ENCODE measurements around the gene CRACR2B.

Gene CRACR2B

GRCh38 chr11:811446-812245, 16.1 kb upstream of the CRACR2B start:
- DNase-seq, result peak; percentile 4

GRCh38 chr11:812390-812789, 15.3 kb upstream of the CRACR2B start:
- DNase-seq, result peak; percentile 0

GRCh38 chr11:813072-813455, 14.7 kb upstream of the CRACR2B start:
- DNase-seq, result no peak

- DNase-seq, result peak; percentile 3
Measured at GRCh38 chr11:813456-814096, 14.1 kb upstream of the CRACR2B start.

GRCh38 chr11:815675-816432, 11.9 kb upstream of the CRACR2B start:
- no peak for DNase-seq

- DNase-seq, result no peak
Measured at GRCh38 chr11:816433-816779, 11.3 kb upstream of the CRACR2B start.

- peak; percentile 78 for DNase-seq
Measured at GRCh38 chr11:818396-819128, 9.2 kb upstream of the CRACR2B start, which contains the start of gene PNPLA2. Gene PNPLA2 (plus strand): TSS chr11:818914. CDS start chr11:819719, 805 bp downstream.

GRCh38 chr11:819129-819931, 8.4 kb upstream of the CRACR2B start:
- DNase-seq, result peak; percentile 88

GRCh38 chr11:819943-820649, 7.6 kb upstream of the CRACR2B start:
- peak; percentile 51 for DNase-seq

GRCh38 chr11:820655-821511, 6.8 kb upstream of the CRACR2B start:
- peak; percentile 54 for DNase-seq

- DNase-seq, result no peak
Measured at GRCh38 chr11:821512-822371, 6.0 kb upstream of the CRACR2B start.

- DNase-seq, result no peak
Measured at GRCh38 chr11:823441-824291, 4.1 kb upstream of the CRACR2B start.

- DNase-seq, result no peak
Measured at GRCh38 chr11:824292-824880, 3.3 kb upstream of the CRACR2B start.

- no peak for DNase-seq
Measured at GRCh38 chr11:824942-825341, 2.8 kb upstream of the CRACR2B start.

GRCh38 chr11:825366-826226, 2.1 kb upstream of the CRACR2B start:
- no peak for DNase-seq

GRCh38 chr11:826227-826621, 1.5 kb upstream of the CRACR2B start:
- no peak for DNase-seq

GRCh38 chr11:826836-827145, 928 bp upstream of the CRACR2B start:
- no peak for DNase-seq
